ENCODE data around the gene ELP1. TPM values are rescaled to one million over a fixed set of nuclear protein-coding genes. Genes with fewer than 3 reads are reported as not detected.

ELP1 gene
- total and polyA plus RNA-seq, 7 donors, result 3.9 to 17.2 (median 11.0) TPM

GRCh38 chr9:108864446-108864845 is 69.5 kb downstream of the ELP1 start:
- H3K9me3 ChIP-seq, result no peaks in the 10 kb centered on the region
- H3K4me3 ChIP-seq, result no peak overlapping the region
- no peaks in the 10 kb centered on the region for H3K27me3 ChIP-seq
- H3K4me1 ChIP-seq, result no peaks in the 10 kb centered on the region
- intact Hi-C loops (cut with DNase I), result no loop called here
- no peak for DNase-seq
- WGBS, 2 donors, result 92 to 93% methylated on average over 3 of the region's 3 CpGs
- TF ChIP-seq POLR2AphosphoS5 (IDR thresholded peaks at IDR 0.05) (no peak), POLR2A (IDR thresholded peaks at IDR 0.05) (no peak), EP300 (IDR thresholded peaks at IDR 0.05) (no peak), CTCF (IDR thresholded peaks at IDR 0.05) (no peak)
- peaks cover 0 to 20% (median 2%) of the 10 kb centered on the region in 4 donors for H3K36me3 ChIP-seq
- H3K27ac ChIP-seq, result no peak overlapping the region

GRCh38 chr9:108863891-108864290 is 70.0 kb downstream of the ELP1 start:
- intact Hi-C loops (cut with DNase I), result no loop called here
- Histone ChIP-seq H3K4me3 (no peak overlapping the region), H3K4me1 (no peaks in the 10 kb centered on the region), H3K9me3 (no peaks in the 10 kb centered on the region), H3K27me3 (no peaks in the 10 kb centered on the region), H3K27ac (no peak overlapping the region), H3K36me3 (peaks cover 0 to 15% (median under 1%) of the 10 kb centered on the region in 4 donors)
- no peak for DNase-seq
- WGBS, 2 donors, result 92 to 94% methylated on average over 3 of the region's 3 CpGs
- no peak for TF ChIP-seq POLR2A (IDR thresholded peaks at IDR 0.05)
- no peak for TF ChIP-seq CTCF (IDR thresholded peaks at IDR 0.05)
- no peak for TF ChIP-seq EP300 (IDR thresholded peaks at IDR 0.05)
- TF ChIP-seq POLR2AphosphoS5 (IDR thresholded peaks at IDR 0.05), result no peak

- TF ChIP-seq POLR2AphosphoS5 (IDR thresholded peaks at IDR 0.05) (no peak), CTCF (IDR thresholded peaks at IDR 0.05) (no peak), POLR2A (IDR thresholded peaks at IDR 0.05) (no peak), EP300 (IDR thresholded peaks at IDR 0.05) (no peak)
- H3K27me3 ChIP-seq, result no peaks in the 10 kb centered on the region
- no peaks in the 10 kb centered on the region for H3K36me3 ChIP-seq
- H3K4me3 ChIP-seq, result no peak within 1 kb of the TSS
- H3K9me3 ChIP-seq, result no peaks in the 10 kb centered on the region
- WGBS, 2 donors, result 93 to 99% methylated on average over 3 of the region's 3 CpGs
- H3K4me1 ChIP-seq, result no peaks in the 10 kb centered on the region
- intact Hi-C loops (cut with DNase I), result no loop called here
- no peak for DNase-seq
- H3K27ac ChIP-seq, result no peak within 1 kb of the TSS
These were observed 71.9 kb downstream of the ELP1 start, which contains the start of gene ACTL7A for GRCh38 chr9:108861997-108862396. Gene ACTL7A (plus strand): TSS chr9:108862266. CDS start chr9:108862323, 57 bp downstream.

GRCh38 chr9:108861464-108861863 is 72.5 kb downstream of the ELP1 start:
- no peak for DNase-seq
- WGBS, 2 donors, result 70 to 74% methylated on average over 7 of the region's 7 CpGs
- intact Hi-C loops (cut with DNase I), result no loop called here
- no peaks in the 10 kb centered on the region for H3K4me1 ChIP-seq
- no peaks in the 10 kb centered on the region for H3K9me3 ChIP-seq
- TF ChIP-seq POLR2AphosphoS5 (IDR thresholded peaks at IDR 0.05), result no peak
- TF ChIP-seq CTCF (IDR thresholded peaks at IDR 0.05), result no peak
- TF ChIP-seq EP300 (IDR thresholded peaks at IDR 0.05), result no peak
- no peak for TF ChIP-seq POLR2A (IDR thresholded peaks at IDR 0.05)
- no peaks in the 10 kb centered on the region for H3K27me3 ChIP-seq
- no peak overlapping the region for H3K4me3 ChIP-seq
- H3K27ac ChIP-seq, result no peak overlapping the region
- no peaks in the 10 kb centered on the region for H3K36me3 ChIP-seq

- Histone ChIP-seq H3K36me3 (no peaks in the 10 kb centered on the region), H3K9me3 (no peaks in the 10 kb centered on the region), H3K4me1 (no peaks in the 10 kb centered on the region), H3K4me3 (no peak overlapping the region), H3K27ac (no peak overlapping the region), H3K27me3 (no peaks in the 10 kb centered on the region)
- no peak for DNase-seq
- 55 to 85% methylated on average over 2 of the region's 2 CpGs for WGBS, 2 donors
- intact Hi-C loops (cut with DNase I), result no loop called here
- TF ChIP-seq EP300 (IDR thresholded peaks at IDR 0.05) (no peak), POLR2AphosphoS5 (IDR thresholded peaks at IDR 0.05) (no peak), CTCF (IDR thresholded peaks at IDR 0.05) (no peak), POLR2A (IDR thresholded peaks at IDR 0.05) (no peak)
These were observed 73.2 kb downstream of the ELP1 start for GRCh38 chr9:108860764-108861163.

Measured in sigmoid colon (tissue), 7 donors.